Tibial nerve (tissue), 4 donors: ENCODE results near the gene TLX1.

Experiments used
- EP300 ChIP-seq, 2 donors: sonication (generic); formaldehyde crosslinking; IDR thresholded peaks; one replicate each; pipeline ENCODE4 v1.6.1; 2017; ENCODE audit warnings: antibody characterized with exemption in 2 of 2, mild to moderate bottlenecking in 1 of 2
- POLR2A ChIP-seq, 2 donors: fragments of 450-650 bp; IDR thresholded peaks; one replicate each; pipeline ENCODE4 v1.6.1; 2017; ENCODE audit warnings: antibody characterized with exemption in 2 of 2, mild to moderate bottlenecking in 2 of 2, moderate library complexity in 2 of 2
- TF ChIP-seq, protein P1 (sequence below), 5 experiments: fragments of 200-600 bp in 3 of 5; fragments of 450-650 bp in 2 of 5; sonication (generic) in 3 of 5; IDR thresholded peaks; one replicate each; pipeline ENCODE4 v1.5.1; 2016 to 2019; ENCODE audit warnings: antibody characterized with exemption in 5 of 5, mild to moderate bottlenecking in 3 of 5, moderate library complexity in 2 of 5

DNA sequence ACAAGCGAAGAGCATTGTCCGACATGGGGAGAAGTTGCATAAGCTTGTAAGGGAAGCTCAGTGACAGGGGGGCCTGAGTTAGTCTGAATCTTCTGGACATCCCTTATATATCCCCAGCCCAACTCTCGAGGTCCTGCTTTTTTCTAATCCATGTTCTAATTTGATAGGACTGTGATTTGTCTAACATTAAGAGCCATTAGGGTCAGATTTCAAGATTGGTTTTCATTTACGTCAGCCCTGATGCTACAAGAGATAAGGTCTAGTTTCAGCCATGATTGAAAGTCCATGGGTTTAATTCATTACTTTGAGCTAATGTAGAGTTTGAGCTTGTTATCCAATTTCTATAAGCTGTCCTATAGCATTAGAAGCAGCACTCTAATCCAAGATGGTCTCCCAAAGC is 20.3 kb downstream of the TLX1 start:
- TF ChIP-seq, protein P1, sequence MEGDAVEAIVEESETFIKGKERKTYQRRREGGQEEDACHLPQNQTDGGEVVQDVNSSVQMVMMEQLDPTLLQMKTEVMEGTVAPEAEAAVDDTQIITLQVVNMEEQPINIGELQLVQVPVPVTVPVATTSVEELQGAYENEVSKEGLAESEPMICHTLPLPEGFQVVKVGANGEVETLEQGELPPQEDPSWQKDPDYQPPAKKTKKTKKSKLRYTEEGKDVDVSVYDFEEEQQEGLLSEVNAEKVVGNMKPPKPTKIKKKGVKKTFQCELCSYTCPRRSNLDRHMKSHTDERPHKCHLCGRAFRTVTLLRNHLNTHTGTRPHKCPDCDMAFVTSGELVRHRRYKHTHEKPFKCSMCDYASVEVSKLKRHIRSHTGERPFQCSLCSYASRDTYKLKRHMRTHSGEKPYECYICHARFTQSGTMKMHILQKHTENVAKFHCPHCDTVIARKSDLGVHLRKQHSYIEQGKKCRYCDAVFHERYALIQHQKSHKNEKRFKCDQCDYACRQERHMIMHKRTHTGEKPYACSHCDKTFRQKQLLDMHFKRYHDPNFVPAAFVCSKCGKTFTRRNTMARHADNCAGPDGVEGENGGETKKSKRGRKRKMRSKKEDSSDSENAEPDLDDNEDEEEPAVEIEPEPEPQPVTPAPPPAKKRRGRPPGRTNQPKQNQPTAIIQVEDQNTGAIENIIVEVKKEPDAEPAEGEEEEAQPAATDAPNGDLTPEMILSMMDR (IDR thresholded peaks at IDR 0.05), result no peak
- TF ChIP-seq POLR2A (IDR thresholded peaks at IDR 0.05), result no peak
- no peak for TF ChIP-seq EP300 (IDR thresholded peaks at IDR 0.05)
